WTC11 (cell line): ENCODE data around the gene SLC16A9. TPM values are rescaled to one million over a fixed set of nuclear protein-coding genes. Genes with fewer than 3 reads are reported as not detected.
A peak's percentile ranks its signal among the peaks of the same experiment; 100 is the strongest.

Source experiments
- ATAC-seq: fragments of 200-7000 bp; cut with Tn5 transposase; 2 replicates; pipeline ENCODE4 v1.10.0; 2021; ENCODE audit warnings: mild to moderate bottlenecking, moderate library complexity
- CTCF ChIA-PET: fragments of 300-600 bp; sonication (Branson Sonifier 250); formaldehyde crosslinking; loops from one replicate; lab custom pipeline; 2021; ENCODE audit warnings: antibody characterized with exemption; lab: Charles Lee
- POLR2A ChIA-PET: fragments of 350-600 bp; sonication (Branson Sonifier 250); formaldehyde crosslinking; loops from one replicate; lab custom pipeline; 2021; ENCODE audit warnings: antibody characterized with exemption; lab: Charles Lee
- DNase-seq: peaks from one replicate; pipeline ENCODE4 v3.0.0; 2021; ENCODE audit warnings: low spot score
- H3K27ac Mint-ChIP-seq: 2 replicates; pipeline ENCODE4 v1.8.0; 2021; ENCODE audit warnings: mixed read lengths
- H3K27me3 Mint-ChIP-seq: 2 replicates; pipeline ENCODE4 v1.8.0; 2021; ENCODE audit warnings: low read depth, mild to moderate bottlenecking, moderate library complexity, mixed read lengths
- H3K36me3 Mint-ChIP-seq: 2 replicates; pipeline ENCODE4 v1.8.0; 2021; ENCODE audit warnings: mixed read lengths
- H3K4me1 Mint-ChIP-seq: 2 replicates; pipeline ENCODE4 v1.8.0; 2022; ENCODE audit warnings: mixed read lengths
- H3K4me3 Mint-ChIP-seq: 2 replicates; pipeline ENCODE4 v1.8.0; 2021; ENCODE audit warnings: mild to moderate bottlenecking, moderate library complexity, mixed read lengths
- H3K9me3 Mint-ChIP-seq: 2 replicates; pipeline ENCODE4 v1.8.0; 2021; ENCODE audit warnings: mixed read lengths
- ARID4B ChIP-seq: sonication (generic); formaldehyde crosslinking; IDR thresholded peaks from 2 replicates; pipeline ENCODE4 v1.8.0; 2023; ENCODE audit warnings: missing genetic modification reagents, mild to moderate bottlenecking, borderline replicate concordance
- ATF2 ChIP-seq: sonication (generic); formaldehyde crosslinking; IDR thresholded peaks from 2 replicates; pipeline ENCODE4 v1.8.1; 2022; ENCODE audit warnings: low read depth, missing genetic modification reagents, borderline replicate concordance
- FOXJ3 ChIP-seq: sonication (generic); formaldehyde crosslinking; IDR thresholded peaks from 2 replicates; pipeline ENCODE4 v1.9.0; 2021; ENCODE audit warnings: missing genetic modification reagents, mild to moderate bottlenecking, borderline replicate concordance
- GABPB1 ChIP-seq: sonication (generic); formaldehyde crosslinking; IDR thresholded peaks from 2 replicates; pipeline ENCODE4 v1.8.1; 2023; ENCODE audit warnings: mild to moderate bottlenecking, missing genetic modification reagents
- HMGA2 ChIP-seq: fragments of 250-450 bp; sonication (Bioruptor Pico); IDR thresholded peaks from 2 replicates; pipeline ENCODE4 v1.4.0; 2021; ENCODE audit warnings: mild to moderate bottlenecking, moderate library complexity
- NFE2L1 ChIP-seq: sonication (generic); formaldehyde crosslinking; IDR thresholded peaks from 2 replicates; pipeline ENCODE4 v1.8.1; 2023; ENCODE audit warnings: missing genetic modification reagents
- SP1 ChIP-seq: sonication (generic); formaldehyde crosslinking; conservative IDR thresholded peaks from 2 replicates; pipeline ENCODE4 v1.8.1; 2022; ENCODE audit warnings: missing genetic modification reagents
- STAT6 ChIP-seq: sonication (generic); formaldehyde crosslinking; conservative IDR thresholded peaks from 2 replicates; pipeline ENCODE4 v1.8.1; 2023; ENCODE audit warnings: mild to moderate bottlenecking, low read depth, missing genetic modification reagents, moderate library complexity
- TEAD1 ChIP-seq: sonication (generic); formaldehyde crosslinking; IDR thresholded peaks from 2 replicates; pipeline ENCODE4 v1.8.0; 2022; ENCODE audit warnings: mild to moderate bottlenecking, missing genetic modification reagents
- TEAD4 ChIP-seq: sonication (generic); formaldehyde crosslinking; IDR thresholded peaks from 2 replicates; pipeline ENCODE4 v1.8.0; 2022; ENCODE audit warnings: mild to moderate bottlenecking, missing genetic modification reagents
- TP53 ChIP-seq: sonication (generic); formaldehyde crosslinking; IDR thresholded peaks from 2 replicates; pipeline ENCODE4 v1.8.1; 2023; ENCODE audit warnings: mild to moderate bottlenecking, missing genetic modification reagents
- USF2 ChIP-seq: sonication (generic); formaldehyde crosslinking; IDR thresholded peaks from 2 replicates; pipeline ENCODE4 v1.8.1; 2023; ENCODE audit warnings: mild to moderate bottlenecking, missing genetic modification reagents, moderate library complexity
- ZNF138 ChIP-seq: sonication (generic); formaldehyde crosslinking; conservative IDR thresholded peaks from 2 replicates; pipeline ENCODE4 v1.8.1; 2022; ENCODE audit warnings: mild to moderate bottlenecking, moderate library complexity, missing genetic modification reagents
- ZNF396 ChIP-seq: fragments of 250-450 bp; sonication (Bioruptor Pico); IDR thresholded peaks from 2 replicates; pipeline ENCODE4 v1.8.0; 2021; ENCODE audit warnings: mild to moderate bottlenecking, moderate library complexity, borderline replicate concordance
- ZNF532 ChIP-seq: fragments of 250-450 bp; sonication (Bioruptor Pico); IDR thresholded peaks from 2 replicates; pipeline ENCODE4 v1.9.0; 2021; ENCODE audit warnings: mild to moderate bottlenecking, borderline replicate concordance
- total RNA-seq: library from RNA; stranded (reverse); gene quantifications from 3 replicates; pipeline ENCODE4 v1.2.3, GENCODE V29; 2021

The SLC16A9 gene
- total RNA-seq, 1 experiment from 2014 or later: 4.0 TPM

- ATAC-seq (0 out of 2 replicates have a peak, but pooled peaks have one; percentile 24), DNase-seq (no peak)
- Mint-ChIP-seq H3K9me3 (no peaks in the 10 kb centered on the region), H3K27ac (no peak overlapping the region), H3K27me3 (no peaks in the 10 kb centered on the region), H3K36me3 (no peaks in the 10 kb centered on the region), H3K4me3 (no peak overlapping the region), H3K4me1 (no peaks in the 10 kb centered on the region)
- ChIA-PET CTCF (interaction anchor here (0.9 to 1.8 kb wide), 2 partner anchors 12 to 659 kb away, joined by 3 to 5 read pairs; no protein-coding TSS in a partner anchor), POLR2A (no interaction called here)
- TF ChIP-seq HMGA2 (no peak), TEAD4 (CRISPR knock-in tag) (no peak), STAT6 (CRISPR knock-in tag) (no peak), ZNF396 (CRISPR knock-in tag) (no peak), ZNF532 (CRISPR knock-in tag) (no peak), GABPB1 (CRISPR knock-in tag) (no peak), ATF2 (CRISPR knock-in tag) (no peak), USF2 (CRISPR knock-in tag) (no peak), TEAD1 (CRISPR knock-in tag) (no peak), NFE2L1 (CRISPR knock-in tag) (no peak)
These were observed 98.6 kb downstream of the SLC16A9 start for GRCh38 chr10:59611048-59611447.

GRCh38 chr10:59607970-59608369, 101.7 kb downstream of the SLC16A9 start:
- Mint-ChIP-seq H3K27ac (no peak overlapping the region), H3K9me3 (peaks cover 18% of the 10 kb centered on the region), H3K27me3 (no peaks in the 10 kb centered on the region), H3K4me3 (no peak overlapping the region), H3K36me3 (no peaks in the 10 kb centered on the region), H3K4me1 (no peaks in the 10 kb centered on the region)
- ChIA-PET CTCF (interaction anchor here (1.1 to 1.5 kb wide), 2 partner anchors 15 to 21 kb away, joined by 4 to 5 read pairs; no protein-coding TSS in a partner anchor), POLR2A (no interaction called here)
- no peak for DNase-seq
- no peak for ATAC-seq
- TF ChIP-seq ZNF138 (CRISPR knock-in tag): no peak
- no peak for TF ChIP-seq TP53 (CRISPR knock-in tag)
- no peak for TF ChIP-seq FOXJ3
- TF ChIP-seq ATF2 (CRISPR knock-in tag): no peak
- no peak for TF ChIP-seq SP1 (CRISPR knock-in tag)
- no peak for TF ChIP-seq ARID4B (CRISPR knock-in tag)
- TF ChIP-seq STAT6 (CRISPR knock-in tag): no peak
